Measurements from ENCODE around the gene MAGI2. TPM values are rescaled to one million over a fixed set of nuclear protein-coding genes. Genes with fewer than 3 reads are reported as not detected.
"Not testable (repeated sequence)": the region's sequence is repeated elsewhere in the genome, so short reads cannot be mapped to it uniquely, and the experiment has no call there.

MAGI2 gene
- total RNA-seq, 1 donor from 2014 or later = 5.4 TPM

DNA sequence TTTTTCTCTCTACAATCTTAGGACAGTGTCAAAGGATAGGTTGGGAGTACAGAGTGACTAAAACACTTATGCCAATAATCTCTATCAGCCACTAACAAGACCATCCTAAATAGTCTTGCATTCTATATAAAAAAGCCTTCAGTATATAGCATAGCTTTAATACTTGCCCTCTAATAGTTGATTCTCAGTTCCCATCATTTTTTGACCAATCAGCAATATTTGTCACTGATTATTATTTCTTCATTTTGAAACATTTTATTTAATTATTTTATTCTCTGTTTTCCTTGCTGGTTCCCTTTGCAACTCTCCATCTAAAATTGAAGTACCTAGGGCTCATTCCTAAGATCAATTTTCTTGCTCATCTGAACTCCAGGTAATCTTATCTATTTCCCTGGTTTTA, 470.0 kb downstream of the MAGI2 start:
- FAIRE-seq (no peak), DNase-seq (ENCODE audit: low read depth) (no peak)
- Histone ChIP-seq H3K4me3 (ENCODE audit: insufficient read depth, low read depth, low read length) (no peak overlapping the region), H3K9ac (ENCODE audit: low read length) (no peak overlapping the region), H3K27ac (ENCODE audit: low read depth, low read length) (no peak overlapping the region), H3K9me3 (ENCODE audit: insufficient read depth, low read depth, low read length) (no peaks in the 10 kb centered on the region), H4K20me1 (ENCODE audit: insufficient read depth, low read length) (no peaks in the 10 kb centered on the region), H3K4me1 (ENCODE audit: insufficient read depth, low read length) (no peaks in the 10 kb centered on the region), H3K4me2 (ENCODE audit: low read length) (no peak overlapping the region), H3K27me3 (ENCODE audit: insufficient read depth, low read length) (no peaks in the 10 kb centered on the region), H2AFZ (ENCODE audit: low read depth, low read length) (no peak overlapping the region), H3K79me2 (ENCODE audit: insufficient read depth, low read length) (no peaks in the 10 kb centered on the region), H3K36me3 (ENCODE audit: insufficient read depth, low read length) (no peaks in the 10 kb centered on the region)
- H3K4me1 Mint-ChIP-seq (ENCODE audit: low read depth, unreplicated experiment) = no peaks in the 10 kb centered on the region
- H3K27ac Mint-ChIP-seq (ENCODE audit: unreplicated experiment) = no peak overlapping the region
- no peak for TF ChIP-seq EZH2 (IDR thresholded peaks at IDR 0.05; ENCODE audit: insufficient read depth, low read length)
- TF ChIP-seq, protein P1, sequence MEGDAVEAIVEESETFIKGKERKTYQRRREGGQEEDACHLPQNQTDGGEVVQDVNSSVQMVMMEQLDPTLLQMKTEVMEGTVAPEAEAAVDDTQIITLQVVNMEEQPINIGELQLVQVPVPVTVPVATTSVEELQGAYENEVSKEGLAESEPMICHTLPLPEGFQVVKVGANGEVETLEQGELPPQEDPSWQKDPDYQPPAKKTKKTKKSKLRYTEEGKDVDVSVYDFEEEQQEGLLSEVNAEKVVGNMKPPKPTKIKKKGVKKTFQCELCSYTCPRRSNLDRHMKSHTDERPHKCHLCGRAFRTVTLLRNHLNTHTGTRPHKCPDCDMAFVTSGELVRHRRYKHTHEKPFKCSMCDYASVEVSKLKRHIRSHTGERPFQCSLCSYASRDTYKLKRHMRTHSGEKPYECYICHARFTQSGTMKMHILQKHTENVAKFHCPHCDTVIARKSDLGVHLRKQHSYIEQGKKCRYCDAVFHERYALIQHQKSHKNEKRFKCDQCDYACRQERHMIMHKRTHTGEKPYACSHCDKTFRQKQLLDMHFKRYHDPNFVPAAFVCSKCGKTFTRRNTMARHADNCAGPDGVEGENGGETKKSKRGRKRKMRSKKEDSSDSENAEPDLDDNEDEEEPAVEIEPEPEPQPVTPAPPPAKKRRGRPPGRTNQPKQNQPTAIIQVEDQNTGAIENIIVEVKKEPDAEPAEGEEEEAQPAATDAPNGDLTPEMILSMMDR (IDR thresholded peaks at IDR 0.05; ENCODE audit: insufficient read depth, low read depth, low read length) = no peak
- H3K9me3 Mint-ChIP-seq (ENCODE audit: unreplicated experiment) = no peaks in the 10 kb centered on the region
- H3K27me3 Mint-ChIP-seq (ENCODE audit: low read depth, unreplicated experiment) = no peaks in the 10 kb centered on the region
- H3K4me3 Mint-ChIP-seq (ENCODE audit: unreplicated experiment) = no peak overlapping the region
- H3K36me3 Mint-ChIP-seq (ENCODE audit: low read depth, unreplicated experiment) = no peaks in the 10 kb centered on the region

DNA sequence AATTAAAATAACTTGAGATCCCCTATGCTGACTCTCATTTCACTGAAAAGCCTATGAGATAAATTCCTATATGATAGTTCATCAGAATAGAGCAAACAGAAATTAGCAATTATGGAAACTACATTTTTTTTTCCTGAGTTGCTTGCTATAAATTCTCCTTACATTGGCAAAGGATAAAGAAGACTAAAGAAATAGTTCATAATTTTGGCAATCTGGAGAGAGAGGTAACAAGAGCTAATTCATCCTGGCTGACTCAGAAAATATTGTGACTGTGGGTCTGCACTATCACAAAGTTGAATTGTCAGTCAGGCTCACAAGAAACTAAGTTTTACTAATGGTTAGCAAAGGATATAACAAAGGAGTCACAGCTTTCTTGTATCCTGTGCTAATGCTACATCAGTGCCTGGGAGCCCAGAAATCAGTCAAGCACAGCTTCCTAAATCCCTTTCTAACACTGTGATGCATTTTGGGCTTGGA, 483.0 kb downstream of the MAGI2 start:
- Histone ChIP-seq H3K27me3 (ENCODE audit: insufficient read depth, low read length) (no peaks in the 10 kb centered on the region), H2AFZ (ENCODE audit: low read depth, low read length) (no peak overlapping the region), H3K4me1 (ENCODE audit: insufficient read depth, low read length) (no peaks in the 10 kb centered on the region), H3K9ac (ENCODE audit: low read length) (no peak overlapping the region), H3K79me2 (ENCODE audit: insufficient read depth, low read length) (no peaks in the 10 kb centered on the region), H3K36me3 (ENCODE audit: insufficient read depth, low read length) (no peaks in the 10 kb centered on the region), H3K4me2 (ENCODE audit: low read length) (no peak overlapping the region), H3K9me3 (ENCODE audit: insufficient read depth, low read depth, low read length) (no peaks in the 10 kb centered on the region), H3K27ac (ENCODE audit: low read depth, low read length) (no peak overlapping the region), H3K4me3 (ENCODE audit: insufficient read depth, low read depth, low read length) (no peak overlapping the region), H4K20me1 (ENCODE audit: insufficient read depth, low read length) (no peaks in the 10 kb centered on the region)
- no peak for DNase-seq (ENCODE audit: low read depth)
- Mint-ChIP-seq H3K27me3 (ENCODE audit: low read depth, unreplicated experiment) (no peaks in the 10 kb centered on the region), H3K36me3 (ENCODE audit: low read depth, unreplicated experiment) (no peaks in the 10 kb centered on the region), H3K4me1 (ENCODE audit: low read depth, unreplicated experiment) (no peaks in the 10 kb centered on the region), H3K27ac (ENCODE audit: unreplicated experiment) (no peak overlapping the region), H3K4me3 (ENCODE audit: unreplicated experiment) (no peak overlapping the region), H3K9me3 (ENCODE audit: unreplicated experiment) (no peaks in the 10 kb centered on the region)
- TF ChIP-seq, protein P1 (IDR thresholded peaks at IDR 0.05; ENCODE audit: insufficient read depth, low read depth, low read length) = no peak
- FAIRE-seq = no peak

DNA sequence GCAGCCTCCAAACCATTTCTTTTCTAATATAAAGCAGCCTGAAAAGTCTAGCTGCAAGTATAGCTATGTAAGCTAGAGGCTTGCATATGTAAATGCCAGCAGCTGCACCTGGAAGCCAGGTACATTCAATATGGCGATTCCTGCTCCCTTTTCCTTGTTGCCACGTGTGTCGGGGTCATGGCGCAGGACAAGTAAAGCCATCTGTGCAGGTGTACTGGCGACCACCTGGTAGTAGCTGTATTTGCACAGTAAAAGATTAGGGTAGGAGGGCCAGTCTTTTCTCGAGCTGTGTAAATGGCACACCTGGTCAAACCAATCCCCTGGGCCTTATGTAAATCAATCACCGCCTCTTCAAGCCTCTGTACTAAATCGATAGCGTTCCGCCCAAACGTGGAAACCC, 484.5 kb downstream of the MAGI2 start:
- no peak for TF ChIP-seq EZH2 (IDR thresholded peaks at IDR 0.05; ENCODE audit: insufficient read depth, low read length)
- TF ChIP-seq, protein P1 (IDR thresholded peaks at IDR 0.05; ENCODE audit: insufficient read depth, low read depth, low read length) = no peak
- H4K20me1 ChIP-seq (ENCODE audit: insufficient read depth, low read length) = no peaks in the 10 kb centered on the region
- H3K27ac ChIP-seq (ENCODE audit: low read depth, low read length) = no peak overlapping the region
- H3K4me2 ChIP-seq (ENCODE audit: low read length) = no peak overlapping the region
- Mint-ChIP-seq H3K36me3 (ENCODE audit: low read depth, unreplicated experiment) (no peaks in the 10 kb centered on the region), H3K27me3 (ENCODE audit: low read depth, unreplicated experiment) (no peaks in the 10 kb centered on the region), H3K4me1 (ENCODE audit: low read depth, unreplicated experiment) (no peaks in the 10 kb centered on the region), H3K9me3 (ENCODE audit: unreplicated experiment) (no peaks in the 10 kb centered on the region), H3K4me3 (ENCODE audit: unreplicated experiment) (no peak overlapping the region), H3K27ac (ENCODE audit: unreplicated experiment) (no peak overlapping the region)
- no peaks in the 10 kb centered on the region for H3K36me3 ChIP-seq (ENCODE audit: insufficient read depth, low read length)
- no peak for DNase-seq (ENCODE audit: low read depth)
- no peaks in the 10 kb centered on the region for H3K79me2 ChIP-seq (ENCODE audit: insufficient read depth, low read length)
- H3K9ac ChIP-seq (ENCODE audit: low read length) = no peak overlapping the region
- no peak for FAIRE-seq
- H3K27me3 ChIP-seq (ENCODE audit: insufficient read depth, low read length) = no peaks in the 10 kb centered on the region
- H3K4me3 ChIP-seq (ENCODE audit: insufficient read depth, low read depth, low read length) = no peak overlapping the region
- no peaks in the 10 kb centered on the region for H3K4me1 ChIP-seq (ENCODE audit: insufficient read depth, low read length)
- no peaks in the 10 kb centered on the region for H3K9me3 ChIP-seq (ENCODE audit: insufficient read depth, low read depth, low read length)
- no peak overlapping the region for H2AFZ ChIP-seq (ENCODE audit: low read depth, low read length)

DNA sequence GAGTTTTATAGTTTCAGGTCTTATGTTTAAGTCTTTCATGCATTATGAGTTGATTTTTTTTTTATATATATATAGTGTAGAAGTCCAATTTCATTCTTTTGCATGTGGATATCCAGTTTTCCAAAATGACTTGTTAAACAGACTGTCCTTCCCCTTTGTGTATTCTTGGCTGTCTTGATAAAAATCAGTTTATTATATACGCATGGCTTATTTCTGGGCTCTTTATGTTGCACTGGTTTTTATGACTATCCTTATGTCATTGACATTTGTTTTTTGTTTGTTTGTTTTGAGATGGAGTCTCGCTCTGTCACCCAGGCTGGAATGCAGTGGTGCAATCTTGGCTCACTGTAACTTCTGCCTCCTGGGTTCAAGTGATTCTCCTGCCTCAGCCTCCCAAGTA, 485.9 kb downstream of the MAGI2 start:
- not testable (repeated sequence) for H2AFZ ChIP-seq (ENCODE audit: low read depth, low read length); H3K36me3 Mint-ChIP-seq (ENCODE audit: low read depth, unreplicated experiment); H3K36me3 ChIP-seq (ENCODE audit: insufficient read depth, low read length); H3K9ac ChIP-seq (ENCODE audit: low read length); H3K4me3 Mint-ChIP-seq (ENCODE audit: unreplicated experiment); H3K27me3 Mint-ChIP-seq (ENCODE audit: low read depth, unreplicated experiment); H3K27ac ChIP-seq (ENCODE audit: low read depth, low read length); H3K4me2 ChIP-seq (ENCODE audit: low read length); H3K4me1 Mint-ChIP-seq (ENCODE audit: low read depth, unreplicated experiment); H4K20me1 ChIP-seq (ENCODE audit: insufficient read depth, low read length); H3K27ac Mint-ChIP-seq (ENCODE audit: unreplicated experiment); DNase-seq (ENCODE audit: low read depth); H3K27me3 ChIP-seq (ENCODE audit: insufficient read depth, low read length); H3K4me3 ChIP-seq (ENCODE audit: insufficient read depth, low read depth, low read length); H3K9me3 ChIP-seq (ENCODE audit: insufficient read depth, low read depth, low read length); H3K79me2 ChIP-seq (ENCODE audit: insufficient read depth, low read length); H3K4me1 ChIP-seq (ENCODE audit: insufficient read depth, low read length); FAIRE-seq; H3K9me3 Mint-ChIP-seq (ENCODE audit: unreplicated experiment)

All from astrocyte (in vitro differentiated cells and primary cell).